Neural cell (in vitro differentiated cells): ENCODE data around the gene SLC6A19.

Source experiments
- POLR2AphosphoS5 ChIP-seq: IDR thresholded peaks from 2 replicates; pipeline ENCODE4 v1.6.1; 2012
- TF ChIP-seq, protein P1 (sequence below): fragments of 450-650 bp; IDR thresholded peaks from 2 replicates; pipeline ENCODE4 v1.5.1; 2014; ENCODE audit warnings: antibody characterized with exemption, mild to moderate bottlenecking, moderate library complexity; ENCODE audit not compliant: poor library complexity, severe bottlenecking
- TF ChIP-seq, protein P2 (sequence below): IDR thresholded peaks from 2 replicates; pipeline ENCODE4 v1.6.1; 2012; ENCODE audit warnings: borderline replicate concordance

DNA sequence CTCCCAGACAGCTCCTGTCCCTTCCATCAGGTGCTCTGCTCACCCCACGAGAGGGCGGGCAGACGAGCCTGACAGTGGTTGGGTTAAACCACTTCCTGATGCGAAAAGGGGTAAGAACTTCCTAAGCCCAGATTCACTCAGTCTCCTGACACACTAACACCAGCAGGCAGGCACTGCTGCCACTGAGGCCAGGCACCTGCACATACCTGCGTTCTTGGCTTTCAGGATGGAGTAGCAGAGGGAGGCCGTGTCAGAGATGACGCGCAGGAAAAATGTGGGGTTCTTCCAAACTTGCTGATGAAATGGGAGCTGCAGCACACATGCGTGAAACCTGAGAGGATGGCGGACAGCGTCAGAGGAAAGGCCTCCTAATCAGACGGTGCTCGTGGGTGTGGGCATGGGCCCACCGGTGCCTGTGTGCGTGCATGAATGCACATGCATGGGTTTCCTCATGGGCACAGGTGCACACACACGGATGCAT is 53.7 kb downstream of the SLC6A19 start:
- TF ChIP-seq, protein P1, sequence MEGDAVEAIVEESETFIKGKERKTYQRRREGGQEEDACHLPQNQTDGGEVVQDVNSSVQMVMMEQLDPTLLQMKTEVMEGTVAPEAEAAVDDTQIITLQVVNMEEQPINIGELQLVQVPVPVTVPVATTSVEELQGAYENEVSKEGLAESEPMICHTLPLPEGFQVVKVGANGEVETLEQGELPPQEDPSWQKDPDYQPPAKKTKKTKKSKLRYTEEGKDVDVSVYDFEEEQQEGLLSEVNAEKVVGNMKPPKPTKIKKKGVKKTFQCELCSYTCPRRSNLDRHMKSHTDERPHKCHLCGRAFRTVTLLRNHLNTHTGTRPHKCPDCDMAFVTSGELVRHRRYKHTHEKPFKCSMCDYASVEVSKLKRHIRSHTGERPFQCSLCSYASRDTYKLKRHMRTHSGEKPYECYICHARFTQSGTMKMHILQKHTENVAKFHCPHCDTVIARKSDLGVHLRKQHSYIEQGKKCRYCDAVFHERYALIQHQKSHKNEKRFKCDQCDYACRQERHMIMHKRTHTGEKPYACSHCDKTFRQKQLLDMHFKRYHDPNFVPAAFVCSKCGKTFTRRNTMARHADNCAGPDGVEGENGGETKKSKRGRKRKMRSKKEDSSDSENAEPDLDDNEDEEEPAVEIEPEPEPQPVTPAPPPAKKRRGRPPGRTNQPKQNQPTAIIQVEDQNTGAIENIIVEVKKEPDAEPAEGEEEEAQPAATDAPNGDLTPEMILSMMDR, result no peak
- TF ChIP-seq, protein P2, sequence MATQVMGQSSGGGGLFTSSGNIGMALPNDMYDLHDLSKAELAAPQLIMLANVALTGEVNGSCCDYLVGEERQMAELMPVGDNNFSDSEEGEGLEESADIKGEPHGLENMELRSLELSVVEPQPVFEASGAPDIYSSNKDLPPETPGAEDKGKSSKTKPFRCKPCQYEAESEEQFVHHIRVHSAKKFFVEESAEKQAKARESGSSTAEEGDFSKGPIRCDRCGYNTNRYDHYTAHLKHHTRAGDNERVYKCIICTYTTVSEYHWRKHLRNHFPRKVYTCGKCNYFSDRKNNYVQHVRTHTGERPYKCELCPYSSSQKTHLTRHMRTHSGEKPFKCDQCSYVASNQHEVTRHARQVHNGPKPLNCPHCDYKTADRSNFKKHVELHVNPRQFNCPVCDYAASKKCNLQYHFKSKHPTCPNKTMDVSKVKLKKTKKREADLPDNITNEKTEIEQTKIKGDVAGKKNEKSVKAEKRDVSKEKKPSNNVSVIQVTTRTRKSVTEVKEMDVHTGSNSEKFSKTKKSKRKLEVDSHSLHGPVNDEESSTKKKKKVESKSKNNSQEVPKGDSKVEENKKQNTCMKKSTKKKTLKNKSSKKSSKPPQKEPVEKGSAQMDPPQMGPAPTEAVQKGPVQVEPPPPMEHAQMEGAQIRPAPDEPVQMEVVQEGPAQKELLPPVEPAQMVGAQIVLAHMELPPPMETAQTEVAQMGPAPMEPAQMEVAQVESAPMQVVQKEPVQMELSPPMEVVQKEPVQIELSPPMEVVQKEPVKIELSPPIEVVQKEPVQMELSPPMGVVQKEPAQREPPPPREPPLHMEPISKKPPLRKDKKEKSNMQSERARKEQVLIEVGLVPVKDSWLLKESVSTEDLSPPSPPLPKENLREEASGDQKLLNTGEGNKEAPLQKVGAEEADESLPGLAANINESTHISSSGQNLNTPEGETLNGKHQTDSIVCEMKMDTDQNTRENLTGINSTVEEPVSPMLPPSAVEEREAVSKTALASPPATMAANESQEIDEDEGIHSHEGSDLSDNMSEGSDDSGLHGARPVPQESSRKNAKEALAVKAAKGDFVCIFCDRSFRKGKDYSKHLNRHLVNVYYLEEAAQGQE, result no peak
- no peak for TF ChIP-seq POLR2AphosphoS5
